IMR-90 (cell line): Measurements from ENCODE around the gene ZNF423.

ENCODE experiments used
- CEBPB ChIP-seq: IDR thresholded peaks from 2 replicates; pipeline ENCODE4 v1.6.1; 2012; ENCODE audit warnings: low read depth, low read length, improper control_type of control experiment
- CTCF ChIP-seq: conservative IDR thresholded peaks from 2 replicates; pipeline ENCODE4 v1.5.1; 2012; ENCODE audit warnings: mild to moderate bottlenecking, low read depth, low read length, improper control_type of control experiment
- ELK1 ChIP-seq: fragments of 150-350 bp; IDR thresholded peaks from 2 replicates; pipeline ENCODE4 v1.6.1; 2016; ENCODE audit warnings: low read depth, mild to moderate bottlenecking, low read length, moderate library complexity, borderline replicate concordance
- NFE2L2 ChIP-seq: fragments of 150-350 bp; IDR thresholded peaks from 2 replicates; pipeline ENCODE4 v1.6.1; 2016; ENCODE audit warnings: low read depth, mild to moderate bottlenecking, low read length
- POLR2A ChIP-seq: IDR thresholded peaks from 2 replicates; pipeline ENCODE4 v1.6.1; 2012; ENCODE audit warnings: mild to moderate bottlenecking, low read depth, low read length
- RAD21 ChIP-seq: IDR thresholded peaks from 2 replicates; pipeline ENCODE4 v1.6.1; 2012; ENCODE audit warnings: low read length, improper control_type of control experiment

DNA sequence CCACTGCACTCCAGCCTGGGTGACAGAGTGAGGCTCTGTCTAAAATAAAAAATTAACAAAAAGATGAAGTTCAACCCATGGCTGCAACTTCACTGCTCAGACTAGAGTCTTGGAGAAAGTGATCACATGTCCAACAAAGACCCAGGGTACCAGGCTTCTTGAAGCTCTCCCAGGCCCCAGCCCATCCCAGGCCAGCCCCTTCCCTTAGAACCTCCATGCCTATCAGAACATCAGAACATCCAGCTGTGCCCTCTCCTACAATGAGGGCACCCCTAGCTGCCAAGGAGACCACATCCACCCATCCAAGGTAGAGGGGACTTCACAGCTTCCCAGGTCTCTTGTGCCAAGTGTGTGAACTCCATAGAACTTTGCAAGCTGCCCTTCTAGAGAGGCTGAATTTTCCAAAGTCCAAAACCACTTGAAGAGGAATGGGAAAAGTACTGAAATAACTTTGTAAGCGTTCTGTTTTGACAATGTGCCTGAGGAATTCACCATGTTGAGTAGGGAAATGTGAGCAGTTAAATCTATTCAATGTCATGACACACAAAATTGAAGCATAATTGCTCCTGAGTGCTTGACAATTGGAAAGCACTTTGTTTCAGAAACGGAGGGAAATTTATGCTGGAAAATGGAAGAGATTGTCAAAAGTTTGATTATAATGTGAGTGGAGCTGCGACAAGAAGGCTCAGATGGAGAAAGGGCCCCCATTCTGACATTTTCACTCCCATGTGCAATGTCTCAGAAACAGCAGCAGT is 230.4 kb downstream of the ZNF423 start:
- TF ChIP-seq RAD21 (no peak), CTCF (no peak), CEBPB (no peak), POLR2A (no peak), ELK1 (no peak), NFE2L2 (no peak)
